C4-2B (cell line): ENCODE data around the gene HDAC4.

ENCODE experiments used
- H3K27ac ChIP-seq: fragments of 450-650 bp; 2 replicates; pipeline ENCODE4 v1.5.1; 2017
- CTCF ChIP-seq: fragments of 450-650 bp; conservative IDR thresholded peaks from 2 replicates; pipeline ENCODE4 v1.5.1; 2017; ENCODE audit warnings: mild to moderate bottlenecking
- ZFX ChIP-seq: fragments of 450-650 bp; IDR thresholded peaks from 2 replicates; pipeline ENCODE4 v1.6.1; 2017

Gene HDAC4

GRCh38 chr2:239151201-239152131 lies 249.4 kb downstream of the HDAC4 start:
- H3K27ac ChIP-seq: peak overlapping the region; percentile 9; the same call in 1 of the 2 replicates
- TF ChIP-seq ZFX (no peak), CTCF (no peak)

- H3K27ac ChIP-seq: no peak overlapping the region
- no peak for TF ChIP-seq ZFX
- no peak for TF ChIP-seq CTCF
These were observed 250.5 kb downstream of the HDAC4 start for GRCh38 chr2:239150125-239151011.

GRCh38 chr2:239149501-239149900 lies 251.3 kb downstream of the HDAC4 start:
- TF ChIP-seq CTCF (no peak), ZFX (no peak)

GRCh38 chr2:239148495-239149200 lies 252.2 kb downstream of the HDAC4 start:
- no peak overlapping the region for H3K27ac ChIP-seq
- TF ChIP-seq ZFX (no peak), CTCF (no peak)

More at GRCh38 chr2:239149501-239149900, 251.3 kb downstream of the HDAC4 start:
- no peak overlapping the region for H3K27ac ChIP-seq

GRCh38 chr2:239147376-239147775 lies 253.4 kb downstream of the HDAC4 start:
- H3K27ac ChIP-seq: no peak overlapping the region
- TF ChIP-seq CTCF (no peak), ZFX (no peak)

GRCh38 chr2:239146741-239147181 lies 254.1 kb downstream of the HDAC4 start:
- no peak overlapping the region for H3K27ac ChIP-seq
- TF ChIP-seq ZFX: no peak
- TF ChIP-seq CTCF: no peak
